GM19023 (cell line): Measurements from ENCODE around the gene RFX4.

Source experiments
- ATAC-seq: cut with Tn5 transposase; IDR thresholded peaks from one replicate; pipeline ENCODE4 v1.9.1; 2021; ENCODE audit warnings: mild to moderate bottlenecking, moderate library complexity; ENCODE audit not compliant: unreplicated experiment

Gene RFX4

DNA sequence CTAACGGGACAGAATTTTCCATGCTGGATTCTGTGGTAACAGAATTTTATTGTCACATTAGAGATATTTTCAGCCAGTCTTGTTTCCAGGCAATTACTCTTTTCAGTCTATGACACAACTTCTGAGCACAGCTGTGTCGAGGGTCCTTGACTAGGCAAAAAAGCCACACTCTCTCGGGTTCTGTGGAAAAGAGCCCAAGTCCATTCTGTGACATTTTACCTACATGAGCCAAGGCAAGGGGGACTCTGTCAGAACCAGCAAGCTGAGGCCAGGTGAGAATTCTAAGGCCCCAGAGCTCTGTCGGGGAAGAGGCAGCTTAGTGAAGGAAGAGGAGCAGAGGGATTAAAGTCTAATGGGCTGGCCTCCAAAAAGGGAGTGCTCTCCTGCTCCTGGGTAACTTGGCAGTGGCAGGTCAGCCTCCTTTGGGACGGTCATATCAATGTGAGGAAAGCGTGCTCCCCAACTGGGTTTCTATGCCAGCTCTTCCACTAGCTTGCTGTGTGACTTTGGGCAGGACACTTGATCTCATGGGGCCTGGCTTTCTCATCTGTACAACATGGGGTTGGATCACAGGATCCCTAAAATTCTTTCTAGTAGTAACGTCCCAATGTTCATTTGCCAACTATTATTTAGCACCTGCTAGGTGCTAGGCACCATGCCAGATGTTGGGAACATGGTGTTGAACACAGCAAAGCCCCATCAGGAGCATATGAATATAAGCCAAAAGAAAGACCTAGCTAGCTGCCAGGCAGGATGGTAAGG, 175.7 kb downstream of the RFX4 start:
- ATAC-seq: no peak

GRCh38 chr12:106759526-106760183, 176.9 kb downstream of the RFX4 start:
- ATAC-seq: peak; percentile 30

DNA sequence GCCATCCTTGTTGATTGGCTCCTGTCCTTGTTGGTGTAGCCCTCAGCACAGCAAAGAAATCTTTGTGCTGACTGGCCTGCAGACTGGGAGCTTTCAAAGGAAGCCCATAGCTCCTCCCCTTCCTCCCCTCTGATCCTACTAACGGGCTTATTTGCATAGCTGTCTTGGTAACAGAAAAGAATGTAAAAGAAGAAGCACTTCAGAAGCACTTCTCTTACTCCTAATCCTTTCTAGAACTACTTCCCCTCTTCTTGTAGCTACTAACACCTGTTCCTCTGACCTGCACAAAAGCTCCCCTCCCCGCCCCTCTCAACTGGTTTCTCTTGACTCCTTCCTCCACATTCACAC, 177.4 kb downstream of the RFX4 start:
- peak; percentile 98 for ATAC-seq

DNA sequence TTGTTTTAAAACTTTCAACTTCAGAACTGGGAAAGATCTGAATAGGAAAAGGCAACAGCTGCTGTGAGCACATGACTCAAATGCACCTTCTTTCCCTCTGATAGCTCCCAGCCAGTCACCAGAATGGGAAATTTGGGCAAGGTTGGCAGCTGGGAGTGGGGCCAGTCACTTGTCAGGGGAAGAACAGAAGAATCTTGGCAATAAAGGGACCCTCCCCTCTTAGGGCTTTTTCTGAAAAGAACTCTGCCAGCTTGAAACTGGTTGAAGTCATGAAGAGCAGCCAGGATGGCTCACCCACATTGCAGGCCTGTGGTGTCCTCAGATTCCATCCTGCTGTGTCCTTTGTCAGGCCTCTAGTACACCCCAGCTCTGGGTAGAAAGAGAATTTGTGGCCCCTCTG, 181.4 kb downstream of the RFX4 start:
- ATAC-seq: no peak

- ATAC-seq: no peak
Observed at GRCh38 chr12:106764738-106765137, 181.9 kb downstream of the RFX4 start.

DNA sequence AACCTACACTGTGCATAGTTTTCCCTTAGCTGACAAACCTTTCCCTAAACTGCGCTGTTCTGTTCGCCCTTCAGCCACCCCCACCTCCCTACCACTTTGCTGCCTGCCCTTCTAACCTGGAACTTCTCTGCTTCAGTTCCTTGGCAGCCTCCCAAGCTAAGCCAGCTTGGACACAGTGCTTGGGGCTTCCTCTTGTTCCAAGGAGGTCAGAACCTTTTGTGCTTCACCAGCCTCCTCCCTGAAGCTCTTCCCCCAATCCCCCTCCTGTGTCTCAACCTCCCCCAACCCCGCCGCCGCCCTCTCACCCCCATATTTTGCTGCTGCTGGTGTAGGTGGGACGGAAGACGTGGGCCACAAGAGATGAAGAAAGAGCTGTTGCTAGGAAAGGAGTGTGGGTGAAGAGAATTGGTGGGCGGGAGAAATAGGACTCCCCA, 183.6 kb downstream of the RFX4 start:
- ATAC-seq: no peak

DNA sequence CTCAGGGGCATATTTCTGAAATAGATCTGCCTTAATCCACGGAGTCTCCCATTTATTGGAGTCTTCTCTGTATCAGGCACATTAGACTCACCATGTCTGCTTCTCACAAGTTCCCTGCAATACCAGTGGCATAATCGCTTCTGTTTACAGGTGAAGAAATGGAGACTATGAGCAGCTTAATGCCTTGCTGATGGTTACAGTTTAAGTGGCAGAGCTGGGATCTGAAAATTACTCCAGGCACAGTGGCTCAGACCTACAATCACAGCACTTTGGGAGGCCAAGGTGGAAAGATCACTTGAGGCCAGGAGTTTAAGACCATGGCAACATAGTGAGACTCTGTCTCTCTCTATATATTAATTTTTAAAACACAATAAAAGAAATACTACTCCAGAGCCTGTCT, 184.4 kb downstream of the RFX4 start:
- no peak for ATAC-seq

DNA sequence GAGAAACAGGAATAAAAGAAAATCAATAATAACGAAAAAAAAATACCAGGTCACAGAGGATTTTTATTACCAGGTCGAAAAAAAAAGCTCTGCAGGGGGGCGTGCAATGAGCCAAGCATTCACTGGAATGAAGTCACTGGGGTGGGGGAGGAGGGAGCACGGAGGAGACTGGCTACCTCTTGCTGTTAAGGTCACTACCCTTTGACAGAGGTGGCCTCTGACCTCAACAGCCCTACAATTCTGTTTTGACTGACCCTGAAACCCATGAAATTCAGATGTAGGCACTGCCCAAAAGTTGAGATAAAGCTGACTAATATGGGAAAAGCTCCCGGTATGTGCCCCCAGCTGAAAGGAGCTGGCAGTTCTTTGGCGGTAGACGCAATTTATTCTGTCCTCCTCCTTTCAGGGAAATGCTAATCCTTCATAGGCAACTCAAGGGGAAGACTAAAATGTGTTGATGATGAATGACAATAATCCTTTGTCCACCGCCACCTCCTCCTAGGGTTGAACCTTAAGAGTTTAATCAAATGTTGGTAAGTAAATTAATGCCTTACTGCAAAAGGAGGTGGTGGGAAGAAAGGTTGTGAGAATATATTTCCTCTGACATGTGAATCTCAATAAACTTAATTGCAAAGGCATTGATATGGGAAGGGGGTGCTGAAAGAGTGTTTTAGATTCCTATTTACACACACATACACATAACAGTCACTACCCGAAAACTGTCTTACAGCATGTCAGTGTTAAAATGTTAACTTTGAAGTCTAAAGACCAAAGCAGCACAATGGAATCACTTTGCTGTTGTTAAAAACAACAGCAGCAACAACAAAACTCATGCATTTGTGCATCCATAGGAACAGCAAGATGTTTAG, 185.4 kb downstream of the RFX4 start:
- no peak for ATAC-seq

- ATAC-seq: no peak
Observed at GRCh38 chr12:106769078-106769477, 186.3 kb downstream of the RFX4 start.

- ATAC-seq: no peak
Observed at GRCh38 chr12:106769546-106769945, 186.7 kb downstream of the RFX4 start.

- ATAC-seq: no peak
Observed at GRCh38 chr12:106771425-106771824, 188.6 kb downstream of the RFX4 start.

DNA sequence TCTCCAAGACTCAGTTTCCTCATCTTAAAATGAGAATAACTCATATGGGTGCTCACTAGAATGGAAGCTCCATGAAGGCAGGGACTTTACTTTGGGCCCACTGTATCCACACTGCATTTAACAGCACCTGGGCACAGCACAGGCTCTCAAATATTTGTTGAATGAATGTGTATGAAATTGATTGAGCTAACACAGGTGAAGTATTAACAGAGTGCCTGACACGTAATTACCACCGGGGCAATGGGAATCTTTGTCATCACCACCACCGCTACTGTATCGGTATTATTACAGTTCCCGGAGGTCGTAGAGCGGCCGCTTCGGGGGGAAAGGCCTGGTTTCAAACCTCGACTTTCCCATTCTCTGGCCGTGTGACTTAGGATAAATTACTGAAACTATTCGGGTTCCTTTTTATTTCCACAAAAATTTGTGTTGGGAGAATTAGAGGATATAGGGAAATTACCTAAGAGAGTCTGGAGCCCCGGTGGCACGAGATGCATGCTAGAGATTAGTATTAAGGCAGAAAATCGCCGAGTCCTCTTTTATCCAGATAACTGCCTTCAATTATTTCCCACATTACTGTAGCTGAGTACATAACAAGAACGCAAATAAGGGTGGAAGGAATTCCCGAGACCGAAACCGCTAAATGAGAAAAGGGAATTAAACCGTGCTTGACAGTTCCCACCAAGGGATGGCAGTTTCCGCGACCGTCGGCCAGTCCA, 190.6 kb downstream of the RFX4 start:
- no peak for ATAC-seq

- ATAC-seq: peak; percentile 92
Observed at GRCh38 chr12:106774005-106774807, 191.4 kb downstream of the RFX4 start, which contains the start of gene RIC8B. RIC8B (plus strand) TSS chr12:106774682; CDS start chr12:106774746, 64 bp downstream.

- no peak for ATAC-seq
Observed at GRCh38 chr12:106774808-106775524, 192.2 kb downstream of the RFX4 start.

GRCh38 chr12:106776897-106777296, 194.1 kb downstream of the RFX4 start:
- ATAC-seq: no peak

GRCh38 chr12:106780010-106780631, 197.3 kb downstream of the RFX4 start:
- ATAC-seq: no peak

DNA sequence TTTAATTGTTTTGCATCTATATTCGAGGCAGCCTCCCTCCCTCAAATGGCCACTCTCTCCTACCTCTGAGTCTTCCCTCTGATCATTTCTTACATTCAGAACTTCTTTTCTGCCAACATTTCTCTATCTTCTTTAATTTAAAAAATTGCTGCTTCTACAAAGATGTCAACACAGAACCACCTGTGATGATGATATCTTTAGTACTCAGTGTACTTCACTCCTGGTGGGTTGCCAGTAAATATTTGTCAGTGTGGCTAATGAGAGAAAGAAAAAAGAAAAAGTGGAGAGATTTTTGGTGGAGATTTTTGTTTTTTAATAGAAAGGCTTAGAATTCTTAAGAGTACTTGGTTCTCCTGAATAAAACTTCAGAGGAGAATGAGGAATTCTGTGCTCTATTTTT, 199.8 kb downstream of the RFX4 start:
- no peak for ATAC-seq

- ATAC-seq: no peak
Observed at GRCh38 chr12:106783515-106783914, 200.7 kb downstream of the RFX4 start.

GRCh38 chr12:106790020-106790419, 207.2 kb downstream of the RFX4 start:
- no peak for ATAC-seq
